Activated CD4-positive, alpha-beta memory T cell treated with anti-CD3 and anti-CD28 coated beads, Interleukin-2, amount 10 ng/mL, durations not matched to agents 7 days and 5 days (primary cell): ENCODE data around the gene TRABD2B. TPM values are rescaled to one million over a fixed set of nuclear protein-coding genes. Genes with fewer than 3 reads are reported as not detected.

ENCODE experiments used
- CTCF ChIA-PET: fragments of 350-600 bp; sonication (Branson Sonifier 250); formaldehyde crosslinking; loops from one replicate; lab custom pipeline; 2021; ENCODE audit warnings: antibody characterized with exemption, inconsistent platforms; lab: Charles Lee
- POLR2A ChIA-PET: fragments of 350-600 bp; sonication (Branson Sonifier 250); formaldehyde crosslinking; loops from one replicate; lab custom pipeline; 2021; ENCODE audit warnings: antibody characterized with exemption; lab: Charles Lee
- DNase-seq: peaks from one replicate; pipeline ENCODE4 v3.0.0-alpha.2; 2020
- H3K27ac Mint-ChIP-seq: one replicate; pipeline ENCODE4 v1.8.0; 2021; ENCODE audit warnings: mild to moderate bottlenecking, mixed read lengths
- H3K27me3 Mint-ChIP-seq: one replicate; pipeline ENCODE4 v1.8.0; 2021; ENCODE audit warnings: mixed read lengths
- H3K36me3 Mint-ChIP-seq: one replicate; pipeline ENCODE4 v1.8.0; 2021; ENCODE audit warnings: low read depth, mixed read lengths
- H3K4me1 Mint-ChIP-seq: one replicate; pipeline ENCODE4 v1.8.0; 2021; ENCODE audit warnings: mixed read lengths
- H3K4me3 Mint-ChIP-seq: one replicate; pipeline ENCODE4 v1.8.0; 2021; ENCODE audit warnings: mild to moderate bottlenecking, mixed read lengths
- H3K9me3 Mint-ChIP-seq: one replicate; pipeline ENCODE4 v1.8.0; 2021; ENCODE audit warnings: mixed read lengths
- total RNA-seq, 2 experiments: library from RNA; stranded (reverse); gene quantifications; one replicate each; pipeline ENCODE4 v1.2.3, GENCODE V29; 2021

TRABD2B gene
- total RNA-seq, 2 experiments from 2014 or later = not detected

- DNase-seq = no peak
- Mint-ChIP-seq H3K27me3 (peaks cover 10% of the 10 kb centered on the region), H3K4me1 (no peaks in the 10 kb centered on the region), H3K36me3 (no peaks in the 10 kb centered on the region), H3K4me3 (no peak overlapping the region), H3K9me3 (no peaks in the 10 kb centered on the region), H3K27ac (no peak overlapping the region)
- CTCF ChIA-PET = no interaction called here
- POLR2A ChIA-PET = no interaction called here
These were observed 66.9 kb downstream of the TRABD2B start for GRCh38 chr1:47930210-47930840.

GRCh38 chr1:47927165-47927564 lies 70.0 kb downstream of the TRABD2B start:
- Mint-ChIP-seq H3K4me1 (no peaks in the 10 kb centered on the region), H3K4me3 (no peak overlapping the region), H3K9me3 (no peaks in the 10 kb centered on the region), H3K36me3 (no peaks in the 10 kb centered on the region), H3K27ac (no peak overlapping the region), H3K27me3 (peaks cover 26% of the 10 kb centered on the region)
- ChIA-PET CTCF (no interaction called here), POLR2A (no interaction called here)
- DNase-seq = no peak

- H3K27me3 Mint-ChIP-seq = peaks cover 25% of the 10 kb centered on the region
- ChIA-PET POLR2A (no interaction called here), CTCF (no interaction called here)
- no peak overlapping the region for H3K4me3 Mint-ChIP-seq
- H3K36me3 Mint-ChIP-seq = no peaks in the 10 kb centered on the region
- no peak overlapping the region for H3K27ac Mint-ChIP-seq
- no peaks in the 10 kb centered on the region for H3K9me3 Mint-ChIP-seq
- no peak for DNase-seq
- H3K4me1 Mint-ChIP-seq = no peaks in the 10 kb centered on the region
These were observed 70.7 kb downstream of the TRABD2B start for GRCh38 chr1:47926461-47926999.

GRCh38 chr1:47924270-47925048 lies 72.7 kb downstream of the TRABD2B start:
- Mint-ChIP-seq H3K4me3 (no peak overlapping the region), H3K36me3 (no peaks in the 10 kb centered on the region), H3K4me1 (no peaks in the 10 kb centered on the region), H3K27ac (no peak overlapping the region), H3K9me3 (no peaks in the 10 kb centered on the region), H3K27me3 (peaks cover 25% of the 10 kb centered on the region)
- no peak for DNase-seq
- ChIA-PET CTCF (no interaction called here), POLR2A (no interaction called here)

GRCh38 chr1:47921935-47922415 lies 75.2 kb downstream of the TRABD2B start:
- no peak for DNase-seq
- Mint-ChIP-seq H3K4me3 (no peak overlapping the region), H3K27ac (no peak overlapping the region), H3K9me3 (no peaks in the 10 kb centered on the region), H3K4me1 (no peaks in the 10 kb centered on the region), H3K27me3 (peaks cover 19% of the 10 kb centered on the region), H3K36me3 (no peaks in the 10 kb centered on the region)
- POLR2A ChIA-PET = no interaction called here
- CTCF ChIA-PET = no interaction called here

GRCh38 chr1:47919113-47919833 lies 77.9 kb downstream of the TRABD2B start:
- Mint-ChIP-seq H3K27me3 (peaks cover 13% of the 10 kb centered on the region), H3K4me1 (no peaks in the 10 kb centered on the region), H3K36me3 (no peaks in the 10 kb centered on the region), H3K9me3 (no peaks in the 10 kb centered on the region), H3K27ac (no peak overlapping the region), H3K4me3 (no peak overlapping the region)
- ChIA-PET CTCF (no interaction called here), POLR2A (no interaction called here)
- no peak for DNase-seq

- H3K4me3 Mint-ChIP-seq = no peak overlapping the region
- CTCF ChIA-PET = no interaction called here
These were observed 78.8 kb downstream of the TRABD2B start for GRCh38 chr1:47918257-47918867.

GRCh38 chr1:47917687-47918086 lies 79.5 kb downstream of the TRABD2B start:
- Mint-ChIP-seq H3K4me3 (no peak overlapping the region), H3K4me1 (no peaks in the 10 kb centered on the region), H3K36me3 (no peaks in the 10 kb centered on the region), H3K27me3 (peaks cover 3% of the 10 kb centered on the region), H3K9me3 (no peaks in the 10 kb centered on the region), H3K27ac (no peak overlapping the region)
- ChIA-PET POLR2A (no interaction called here), CTCF (no interaction called here)
- DNase-seq = no peak

More at GRCh38 chr1:47918257-47918867, 78.8 kb downstream of the TRABD2B start:
- POLR2A ChIA-PET = no interaction called here
- H3K36me3 Mint-ChIP-seq = no peaks in the 10 kb centered on the region
- H3K27ac Mint-ChIP-seq = no peak overlapping the region
- no peak for DNase-seq
- peaks cover 5% of the 10 kb centered on the region for H3K27me3 Mint-ChIP-seq
- no peaks in the 10 kb centered on the region for H3K4me1 Mint-ChIP-seq
- no peaks in the 10 kb centered on the region for H3K9me3 Mint-ChIP-seq

GRCh38 chr1:47915677-47916353 lies 81.4 kb downstream of the TRABD2B start:
- Mint-ChIP-seq H3K36me3 (no peaks in the 10 kb centered on the region), H3K27me3 (no peaks in the 10 kb centered on the region), H3K4me3 (no peak overlapping the region), H3K4me1 (no peaks in the 10 kb centered on the region), H3K9me3 (no peaks in the 10 kb centered on the region), H3K27ac (no peak overlapping the region)
- POLR2A ChIA-PET = no interaction called here
- CTCF ChIA-PET = no interaction called here
- DNase-seq = no peak

- no peaks in the 10 kb centered on the region for H3K9me3 Mint-ChIP-seq
- no peaks in the 10 kb centered on the region for H3K27me3 Mint-ChIP-seq
- no peaks in the 10 kb centered on the region for H3K4me1 Mint-ChIP-seq
- no peaks in the 10 kb centered on the region for H3K36me3 Mint-ChIP-seq
- no peak for DNase-seq
- CTCF ChIA-PET = no interaction called here
- POLR2A ChIA-PET = no interaction called here
- H3K27ac Mint-ChIP-seq = no peak overlapping the region
- no peak overlapping the region for H3K4me3 Mint-ChIP-seq
These were observed 82.1 kb downstream of the TRABD2B start for GRCh38 chr1:47914952-47915676.

GRCh38 chr1:47914218-47914938 lies 82.8 kb downstream of the TRABD2B start:
- CTCF ChIA-PET = no interaction called here
- H3K36me3 Mint-ChIP-seq = no peaks in the 10 kb centered on the region
- DNase-seq = no peak
- no peaks in the 10 kb centered on the region for H3K27me3 Mint-ChIP-seq
- H3K4me3 Mint-ChIP-seq = no peak overlapping the region
- POLR2A ChIA-PET = no interaction called here
- no peaks in the 10 kb centered on the region for H3K4me1 Mint-ChIP-seq
- no peaks in the 10 kb centered on the region for H3K9me3 Mint-ChIP-seq
- H3K27ac Mint-ChIP-seq = no peak overlapping the region
